Measurements from ENCODE around the gene TMEM41B.

- TF ChIP-seq CTCF (IDR thresholded peaks at IDR 0.05; ENCODE audit: borderline replicate concordance, extremely low read depth, low read length, poor library complexity, severe bottlenecking) (no peak), EZH2 (IDR thresholded peaks at IDR 0.05; ENCODE audit: borderline replicate concordance, low read depth, low read length, severe bottlenecking) (no peak)
Measured at GRCh38 chr11:9280655-9281301, 33.6 kb downstream of the TMEM41B start.

Measured in DND-41 (cell line).